Endothelial cell (in vitro differentiated cells): Measurements from ENCODE around the gene NEURL2. TPM values are rescaled to one million over a fixed set of nuclear protein-coding genes. Genes with fewer than 3 reads are reported as not detected.

Experiments used
- DNase-seq: peaks from one replicate; pipeline ENCODE4 v3.0.0; 2021; ENCODE audit warnings: low spot score
- H3K27ac Mint-ChIP-seq: one replicate; pipeline ENCODE4 v1.8.0; 2021; ENCODE audit warnings: mixed read lengths, inconsistent platforms; ENCODE audit not compliant: unreplicated experiment
- H3K27me3 Mint-ChIP-seq: one replicate; pipeline ENCODE4 v1.8.0; 2021; ENCODE audit warnings: mild to moderate bottlenecking, moderate library complexity, mixed read lengths, inconsistent platforms; ENCODE audit not compliant: unreplicated experiment
- H3K36me3 Mint-ChIP-seq: one replicate; pipeline ENCODE4 v1.8.0; 2021; ENCODE audit warnings: mild to moderate bottlenecking, low read depth, mixed read lengths, inconsistent platforms; ENCODE audit not compliant: unreplicated experiment
- H3K4me1 Mint-ChIP-seq: one replicate; pipeline ENCODE4 v1.8.0; 2021; ENCODE audit warnings: mild to moderate bottlenecking, mixed read lengths, inconsistent platforms; ENCODE audit not compliant: unreplicated experiment
- H3K4me3 Mint-ChIP-seq: one replicate; pipeline ENCODE4 v1.8.0; 2021; ENCODE audit warnings: mild to moderate bottlenecking, mixed read lengths, inconsistent platforms; ENCODE audit not compliant: unreplicated experiment
- H3K9me3 Mint-ChIP-seq: one replicate; pipeline ENCODE4 v1.8.0; 2021; ENCODE audit warnings: mixed read lengths, inconsistent platforms; ENCODE audit not compliant: unreplicated experiment
- CTCF ChIP-seq: fragments of 200-600 bp; sonication (generic); IDR thresholded peaks from one replicate; pipeline ENCODE4 v1.5.0; 2021; ENCODE audit warnings: antibody characterized with exemption; ENCODE audit not compliant: unreplicated experiment
- total RNA-seq: library from RNA; stranded (reverse); fragmentation: NEBNext Ultra II Directional; extraction: Animal tissue kit (Norgen Biotek cat#: 25700); gene quantifications from one replicate; pipeline ENCODE4 v1.2.1, GENCODE V29; 2021; ENCODE audit not compliant: unreplicated experiment

The NEURL2 gene
- total RNA-seq, 1 donor from 2014 or later: 3.6 TPM

GRCh38 chr20:45924391-45925261 lies 33.6 kb upstream of the NEURL2 start:
- TF ChIP-seq CTCF: no peak
- DNase-seq: no peak
- Mint-ChIP-seq H3K27ac (peak overlapping the region; percentile 50), H3K36me3 (no peaks in the 10 kb centered on the region), H3K4me1 (peaks cover 18% of the 10 kb centered on the region), H3K27me3 (peaks cover 3% of the 10 kb centered on the region), H3K9me3 (no peaks in the 10 kb centered on the region), H3K4me3 (peak overlapping the region; percentile 32)

- Mint-ChIP-seq H3K4me3 (no peak overlapping the region), H3K4me1 (peaks cover 26% of the 10 kb centered on the region), H3K27ac (no peak overlapping the region), H3K36me3 (no peaks in the 10 kb centered on the region), H3K27me3 (peaks cover 3% of the 10 kb centered on the region), H3K9me3 (no peaks in the 10 kb centered on the region)
- DNase-seq: no peak
- no peak for TF ChIP-seq CTCF
Measured at GRCh38 chr20:45921337-45922189, 30.6 kb upstream of the NEURL2 start.

DNA sequence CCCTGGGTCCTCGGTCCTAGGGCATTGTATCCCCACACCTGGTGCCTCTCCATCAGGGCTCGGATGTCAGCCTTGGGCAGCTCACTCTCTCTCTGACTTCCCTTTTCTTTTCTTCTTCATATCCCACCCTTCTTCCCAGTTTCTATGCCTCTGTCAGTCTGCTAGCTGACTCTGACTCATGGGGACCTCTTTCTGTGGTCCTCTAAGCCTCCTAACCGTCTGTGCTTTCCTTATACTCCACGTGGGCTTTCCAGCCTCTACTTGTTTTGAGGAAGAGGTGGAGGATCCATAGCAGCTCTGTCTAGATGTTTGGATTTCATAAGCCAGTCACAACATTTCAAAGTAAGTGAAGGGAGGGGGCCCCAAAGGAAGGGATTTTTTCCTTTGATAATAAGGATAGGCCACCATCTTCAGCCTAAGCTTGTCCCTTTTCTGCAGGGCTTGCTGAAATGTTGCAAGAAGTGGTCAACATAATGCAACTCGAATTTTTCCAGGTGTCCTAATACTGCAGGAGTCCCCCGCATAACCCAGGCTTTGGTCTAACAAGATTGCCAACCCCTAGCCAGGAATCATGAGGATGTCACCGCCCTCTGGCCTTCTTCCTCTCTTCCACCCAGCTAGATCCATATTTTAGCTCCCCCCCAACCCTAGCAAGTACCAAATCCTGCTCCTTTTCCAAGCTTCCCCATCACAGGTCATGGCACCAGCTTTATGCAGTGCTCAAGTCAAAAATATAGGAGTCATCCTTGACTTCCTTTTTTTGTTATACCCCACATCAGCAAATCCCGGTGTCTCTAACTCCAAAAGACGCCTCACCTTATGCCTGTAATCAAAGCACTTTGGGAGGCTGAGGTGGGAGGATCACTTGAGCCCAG lies 29.7 kb upstream of the NEURL2 start:
- TF ChIP-seq CTCF: no peak
- H3K36me3 Mint-ChIP-seq: no peaks in the 10 kb centered on the region
- no peak overlapping the region for H3K4me3 Mint-ChIP-seq
- no peaks in the 10 kb centered on the region for H3K9me3 Mint-ChIP-seq
- H3K27ac Mint-ChIP-seq: no peak overlapping the region
- no peak for DNase-seq
- H3K27me3 Mint-ChIP-seq: peaks cover 3% of the 10 kb centered on the region
- peaks cover 26% of the 10 kb centered on the region for H3K4me1 Mint-ChIP-seq

- no peak overlapping the region for H3K27ac Mint-ChIP-seq
- H3K4me3 Mint-ChIP-seq: no peak overlapping the region
- DNase-seq: no peak
- H3K36me3 Mint-ChIP-seq: no peaks in the 10 kb centered on the region
- peaks cover 23% of the 10 kb centered on the region for H3K4me1 Mint-ChIP-seq
- H3K27me3 Mint-ChIP-seq: peaks cover 3% of the 10 kb centered on the region
- no peak for TF ChIP-seq CTCF
- no peaks in the 10 kb centered on the region for H3K9me3 Mint-ChIP-seq
Measured at GRCh38 chr20:45919542-45920399, 28.8 kb upstream of the NEURL2 start.
